ENCODE results near the gene TRIM24. TPM values are rescaled to one million over a fixed set of nuclear protein-coding genes. Genes with fewer than 3 reads are reported as not detected.

The TRIM24 gene
- total and polyA plus RNA-seq, 8 donors, result 4.4 to 19.2 (median 12.4) TPM

DNA sequence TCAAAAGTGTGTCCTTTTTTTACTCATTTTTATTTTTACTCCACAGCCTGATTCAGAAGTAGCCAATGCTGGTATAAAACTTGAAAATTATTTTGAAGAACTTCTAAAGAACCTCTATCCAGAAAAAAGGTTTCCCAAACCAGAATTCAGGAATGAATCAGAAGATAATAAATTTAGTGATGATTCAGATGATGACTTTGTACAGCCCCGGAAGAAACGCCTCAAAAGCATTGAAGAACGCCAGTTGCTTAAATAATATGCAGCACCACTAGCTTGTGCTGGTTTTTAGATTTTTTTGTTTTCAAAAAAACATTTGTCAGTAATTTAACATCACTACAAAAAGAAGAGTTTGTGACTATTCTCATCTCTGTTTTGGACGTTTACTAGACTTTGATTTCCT is 124.6 kb downstream of the TRIM24 start:
- no peak for FAIRE-seq
- WGBS, 2 donors, result 89 to 91% methylated on average over 4 of the region's 4 CpGs

GRCh38 chr7:138585283-138585993 is 125.4 kb downstream of the TRIM24 start:
- FAIRE-seq, result no peak
- intact Hi-C loops (cut with DNase I), result no loop called here

More for the DNA sequence above, 124.6 kb downstream of the TRIM24 start:
- intact Hi-C loops (cut with DNase I), result no loop called here
- DNase-seq (no peak), ATAC-seq (no peak)
- no peak for TF ChIP-seq CTCF (IDR thresholded peaks at IDR 0.05)
- H3K27ac ChIP-seq, result no peak overlapping the region
- H3K4me3 ChIP-seq, result no peak overlapping the region
- peaks cover 0 to 17% (median 6%) of the 10 kb centered on the region in 3 donors for H3K36me3 ChIP-seq
- H3K4me1 ChIP-seq, result no peaks in the 10 kb centered on the region
- H3K9me3 ChIP-seq, result no peaks in the 10 kb centered on the region
- no peaks in the 10 kb centered on the region for H3K27me3 ChIP-seq

DNA sequence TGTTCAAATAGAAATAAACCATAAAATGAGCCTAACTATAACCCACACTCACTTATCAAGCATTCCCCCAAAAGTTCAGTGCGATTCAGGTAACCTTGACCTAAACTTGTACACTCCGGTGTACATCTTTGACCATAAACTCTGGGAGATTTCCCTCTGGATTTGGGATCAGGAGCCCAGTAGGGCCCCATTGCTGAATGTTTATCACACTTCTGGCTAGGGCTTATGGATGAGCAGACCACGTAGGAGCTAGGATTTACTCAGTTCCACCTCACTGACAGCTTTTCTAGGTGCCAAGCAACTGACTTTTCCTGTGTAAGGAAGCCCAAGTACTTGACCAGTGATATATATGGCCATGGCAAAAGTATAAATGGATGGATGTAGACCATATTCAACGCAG is 127.4 kb downstream of the TRIM24 start:
- Histone ChIP-seq H3K36me3 (peaks cover 0 to 17% (median 6%) of the 10 kb centered on the region in 3 donors), H3K9me3 (no peaks in the 10 kb centered on the region), H3K27me3 (no peaks in the 10 kb centered on the region), H3K4me1 (no peaks in the 10 kb centered on the region), H3K4me3 (no peak overlapping the region), H3K27ac (no peak overlapping the region)
- ATAC-seq (no peak), DNase-seq (no peak), FAIRE-seq (no peak)
- 88 to 95% methylated on average over 4 of the region's 4 CpGs for WGBS, 2 donors
- intact Hi-C loops (cut with DNase I), result no loop called here
- TF ChIP-seq CTCF (IDR thresholded peaks at IDR 0.05), result no peak

More at GRCh38 chr7:138585283-138585993, 125.4 kb downstream of the TRIM24 start:
- Histone ChIP-seq H3K27ac (no peak overlapping the region), H3K4me3 (no peak overlapping the region), H3K27me3 (no peaks in the 10 kb centered on the region), H3K9me3 (no peaks in the 10 kb centered on the region), H3K36me3 (peaks cover 0 to 17% (median 6%) of the 10 kb centered on the region in 3 donors), H3K4me1 (no peaks in the 10 kb centered on the region)
- no peak for ATAC-seq
- no peak for DNase-seq
- 91 to 93% methylated on average over 5 of the region's 5 CpGs for WGBS, 2 donors
- TF ChIP-seq CTCF (IDR thresholded peaks at IDR 0.05), result no peak

- ATAC-seq (no peak), DNase-seq (no peak), FAIRE-seq (no peak)
- TF ChIP-seq CTCF (IDR thresholded peaks at IDR 0.05), result no peak
- Histone ChIP-seq H3K27me3 (no peaks in the 10 kb centered on the region), H3K36me3 (peaks cover 0 to 9% (median 6%) of the 10 kb centered on the region in 3 donors), H3K4me3 (no peak overlapping the region), H3K9me3 (no peaks in the 10 kb centered on the region), H3K4me1 (no peaks in the 10 kb centered on the region), H3K27ac (no peak overlapping the region)
- WGBS, 2 donors, result 97% methylated on average over 2 of the region's 2 CpGs
- intact Hi-C loops (cut with DNase I), result no loop called here
These were observed 128.9 kb downstream of the TRIM24 start for GRCh38 chr7:138588986-138589385.

DNA sequence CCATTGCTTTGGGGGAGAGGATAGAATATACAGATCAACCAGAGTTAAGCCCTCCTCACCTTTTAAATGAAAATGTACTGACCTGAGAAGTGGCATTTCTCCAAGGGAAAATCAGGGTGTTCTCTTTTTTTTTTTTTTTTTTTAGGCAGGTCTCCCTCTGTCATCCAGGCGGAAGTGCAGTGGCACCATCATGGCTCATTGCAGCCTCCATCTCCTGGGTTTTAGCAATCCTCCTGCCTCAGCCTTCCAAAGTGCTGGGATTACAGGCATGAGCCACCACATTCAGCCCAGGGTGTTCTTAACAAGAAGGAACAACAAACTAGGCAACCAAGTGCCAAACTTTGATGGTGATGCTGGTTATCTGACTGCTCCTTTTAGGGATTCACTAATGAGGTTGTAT is 130.1 kb downstream of the TRIM24 start:
- FAIRE-seq (no peak), DNase-seq (no peak), ATAC-seq (no peak)
- no peak for TF ChIP-seq CTCF (IDR thresholded peaks at IDR 0.05)
- Histone ChIP-seq H3K9me3 (no peaks in the 10 kb centered on the region), H3K27ac (no peak overlapping the region), H3K4me1 (no peaks in the 10 kb centered on the region), H3K4me3 (no peak overlapping the region), H3K36me3 (no peaks in the 10 kb centered on the region), H3K27me3 (no peaks in the 10 kb centered on the region)
- 100% methylated on average over 1 of the region's 1 CpG for WGBS, 2 donors
- intact Hi-C loops (cut with DNase I), result no loop called here
